Gastrocnemius medialis (tissue), 4 donors: ENCODE measurements around the gene PLIN4. TPM values are rescaled to one million over a fixed set of nuclear protein-coding genes. Genes with fewer than 3 reads are reported as not detected.
A peak's percentile ranks its signal among the peaks of the same experiment; 100 is the strongest.

Experiments
- ATAC-seq, 2 donors: fragments of 150-250 bp; one replicate each; pipeline ENCODE4 v1.9.1; 2016
- DNase-seq, 2 donors: peaks; one replicate each; pipeline ENCODE4 v3.0.0-alpha.2; 2019
- H3K27ac ChIP-seq, 4 donors: fragments of 200-600 bp; sonication (generic); 1 replicate in 1 of 4; 2 replicates in 3 of 4; pipeline ENCODE4 v1.5.1; 2016 to 2018; ENCODE audit warnings: mild to moderate bottlenecking in 2 of 4, moderate library complexity in 1 of 4
- H3K27me3 ChIP-seq, 3 donors: fragments of 200-600 bp; sonication (generic) in 2 of 3; 1 replicate in 1 of 3; 2 replicates in 2 of 3; pipeline versions ENCODE4 v1.5.1 to v1.6.0; 2016 to 2019; ENCODE audit warnings: mild to moderate bottlenecking in 1 of 3, moderate library complexity in 1 of 3
- H3K36me3 ChIP-seq, 2 donors: fragments of 200-600 bp; sonication (generic) in 1 of 2; one replicate each; pipeline ENCODE4 v1.5.1; 2017 to 2018
- H3K4me1 ChIP-seq, 2 donors: fragments of 200-600 bp; sonication (generic) in 1 of 2; one replicate each; pipeline ENCODE4 v1.5.1; 2016 to 2017; ENCODE audit warnings: mild to moderate bottlenecking in 2 of 2
- H3K4me3 ChIP-seq, 4 donors: fragments of 200-600 bp; sonication (generic) in 3 of 4; 1 replicate in 1 of 4; 2 replicates in 3 of 4; pipeline ENCODE4 v1.5.1; 2016 to 2019; ENCODE audit warnings: mild to moderate bottlenecking in 2 of 4
- H3K9me3 ChIP-seq, 3 donors: fragments of 200-600 bp; sonication (generic) in 2 of 3; 1 replicate in 1 of 3; 2 replicates in 2 of 3; pipeline ENCODE4 v1.5.1; 2016 to 2019
- POLR2A ChIP-seq, 2 donors: fragments of 450-650 bp; IDR thresholded peaks; one replicate each; pipeline ENCODE4 v1.6.1; 2017; ENCODE audit warnings: antibody characterized with exemption in 2 of 2, mild to moderate bottlenecking in 2 of 2, moderate library complexity in 2 of 2
- in situ Hi-C, 4 donors: fragments of 200-750 bp; cut with MboI; loops; one replicate each; pipeline versions ENCODE4 v1.15.0 to v1.8.0; 2017; ENCODE audit warnings: low sequenced_read_pairs in 4 of 4
- intact Hi-C: fragments of 100-400 bp; cut with DNase I; formaldehyde crosslinking; loops from one replicate; pipeline ENCODE4 v1.15.1; 2023; ENCODE audit warnings: low total_unique reads
- total RNA-seq, 4 donors: library from RNA; depleted of rRNA; stranded (reverse); fragments of >200 nt; gene quantifications; one replicate each; pipeline versions ENCODE4 v1.1.0 to v1.2.3, GENCODE V29; 2016
- TF ChIP-seq, protein P1 (sequence below), 5 experiments: fragments of 450-650 bp in 3 of 5; fragments of 200-600 bp in 2 of 5; sonication (generic) in 2 of 5; IDR thresholded peaks in 4 of 5; conservative IDR thresholded peaks in 1 of 5; 1 replicate in 4 of 5; 2 replicates in 1 of 5; pipeline ENCODE4 v1.5.1; 2016 to 2019; ENCODE audit warnings: antibody characterized with exemption in 5 of 5, mild to moderate bottlenecking in 3 of 5, moderate library complexity in 3 of 5

Gene PLIN4
- total RNA-seq, 4 donors from 2014 or later: 79.6 to 282 (median 152) TPM

DNA sequence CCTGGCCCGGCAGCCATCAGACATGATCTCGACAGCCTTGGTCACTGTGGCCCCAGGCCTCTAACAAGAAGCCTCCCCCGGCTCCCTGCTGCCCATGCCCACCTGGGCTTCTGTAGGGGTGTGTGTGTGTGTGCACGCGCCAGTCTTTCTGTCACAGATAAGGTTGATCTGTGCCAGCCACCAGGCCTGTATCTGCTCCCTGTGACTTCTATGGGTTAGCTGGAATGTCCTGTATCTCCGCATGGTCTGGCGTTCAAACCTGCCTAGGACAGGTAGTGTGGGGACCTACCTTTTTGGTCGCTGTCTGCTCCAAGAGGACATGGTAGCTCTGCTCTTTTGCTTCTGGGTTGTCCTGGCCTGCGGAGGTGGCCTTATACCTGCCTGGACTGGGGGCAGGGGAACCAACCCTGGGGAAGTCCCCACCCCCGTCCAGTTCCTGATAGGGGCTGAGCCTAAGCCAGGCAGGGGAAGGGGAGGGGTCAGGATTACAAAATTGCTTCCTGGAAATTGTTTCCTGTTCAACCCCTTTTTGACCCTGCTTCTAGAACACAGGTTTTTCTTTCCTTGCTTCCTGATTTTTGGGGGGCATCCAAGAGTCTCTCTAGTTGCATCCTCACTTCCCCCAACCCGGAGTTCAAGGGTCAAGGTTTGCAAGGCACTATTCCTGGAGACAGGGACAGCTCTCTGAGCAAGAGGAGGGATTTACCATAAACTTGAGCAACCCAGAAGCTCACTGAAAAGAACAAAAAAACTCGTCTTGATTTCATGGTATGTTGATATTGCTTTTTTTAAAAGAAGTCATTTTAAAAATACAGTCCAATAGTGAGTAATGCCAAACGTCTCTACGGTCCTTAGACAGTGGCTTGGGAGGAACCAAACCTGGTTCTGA is 21.7 kb upstream of the PLIN4 start, which contains the start of gene LRG1:
Gene LRG1, minus strand, starts transcription at position 344 of the 889 bp plus-strand sequence. Its CDS starts 23 bp downstream, at position 321.
- Histone ChIP-seq H3K36me3 (no peaks in the 10 kb centered on the region), H3K4me3 (no peak within 1 kb of the TSS), H3K27ac (peak within 1 kb of the TSS in 3 of 4 donors; percentile 5 to 21 (median 11)), H3K9me3 (no peaks in the 10 kb centered on the region), H3K27me3 (no peaks in the 10 kb centered on the region), H3K4me1 (peaks cover 26 to 31% of the 10 kb centered on the region in 2 donors)
- intact Hi-C loops: loop anchor here (5.0 to 10.0 kb wide), 5 partner anchors 83 to 435 kb away; partner anchors contain the start of genes CHAF1A, FEM1A, SH3GL1 and UBXN6
- in situ Hi-C loops: no loop called here
- ATAC-seq: no peak
- no peak for TF ChIP-seq POLR2A (IDR thresholded peaks at IDR 0.05)
- TF ChIP-seq, protein P1, sequence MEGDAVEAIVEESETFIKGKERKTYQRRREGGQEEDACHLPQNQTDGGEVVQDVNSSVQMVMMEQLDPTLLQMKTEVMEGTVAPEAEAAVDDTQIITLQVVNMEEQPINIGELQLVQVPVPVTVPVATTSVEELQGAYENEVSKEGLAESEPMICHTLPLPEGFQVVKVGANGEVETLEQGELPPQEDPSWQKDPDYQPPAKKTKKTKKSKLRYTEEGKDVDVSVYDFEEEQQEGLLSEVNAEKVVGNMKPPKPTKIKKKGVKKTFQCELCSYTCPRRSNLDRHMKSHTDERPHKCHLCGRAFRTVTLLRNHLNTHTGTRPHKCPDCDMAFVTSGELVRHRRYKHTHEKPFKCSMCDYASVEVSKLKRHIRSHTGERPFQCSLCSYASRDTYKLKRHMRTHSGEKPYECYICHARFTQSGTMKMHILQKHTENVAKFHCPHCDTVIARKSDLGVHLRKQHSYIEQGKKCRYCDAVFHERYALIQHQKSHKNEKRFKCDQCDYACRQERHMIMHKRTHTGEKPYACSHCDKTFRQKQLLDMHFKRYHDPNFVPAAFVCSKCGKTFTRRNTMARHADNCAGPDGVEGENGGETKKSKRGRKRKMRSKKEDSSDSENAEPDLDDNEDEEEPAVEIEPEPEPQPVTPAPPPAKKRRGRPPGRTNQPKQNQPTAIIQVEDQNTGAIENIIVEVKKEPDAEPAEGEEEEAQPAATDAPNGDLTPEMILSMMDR (IDR thresholded peaks at IDR 0.05 in 4 of 5, conservative IDR thresholded peaks at IDR 0.05 in 1 of 5): no peak
- no peak for DNase-seq

DNA sequence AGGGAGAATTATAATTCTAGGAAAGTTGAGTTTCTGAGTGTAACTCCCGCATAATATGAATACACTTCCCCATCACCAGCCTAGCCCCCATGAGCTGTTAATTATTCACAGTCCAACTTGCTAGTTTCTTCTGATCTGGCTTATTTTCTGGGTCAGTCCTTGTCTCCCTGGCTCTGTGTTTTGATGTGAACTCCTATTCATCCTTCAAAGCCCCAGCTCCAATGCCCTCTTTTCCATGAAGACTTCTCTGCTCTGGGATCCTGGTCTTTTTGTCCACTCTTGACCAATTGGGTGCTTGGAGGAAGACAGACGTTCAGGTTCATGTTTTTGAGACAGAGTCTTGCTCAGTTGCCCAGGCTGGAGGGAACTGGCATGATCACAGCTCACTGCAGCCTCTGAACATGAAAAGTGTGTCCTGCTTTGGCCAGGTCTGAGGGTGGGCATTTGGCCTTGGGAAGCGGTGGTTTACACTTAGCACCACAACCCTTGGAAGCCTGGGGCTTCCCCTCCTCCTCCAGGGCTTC is 20.9 kb upstream of the PLIN4 start:
- in situ Hi-C loops: no loop called here
- intact Hi-C loops: loop anchor here (5.0 to 10.0 kb wide), 5 partner anchors 82 to 436 kb away; partner anchors contain the start of genes CHAF1A, FEM1A, SH3GL1 and UBXN6
- Histone ChIP-seq H3K27me3 (no peaks in the 10 kb centered on the region), H3K27ac (peak overlapping the region in 2 of 4 donors; percentile 5 to 21), H3K36me3 (no peaks in the 10 kb centered on the region), H3K4me1 (peaks cover 26 to 38% of the 10 kb centered on the region in 2 donors), H3K9me3 (no peaks in the 10 kb centered on the region), H3K4me3 (no peak overlapping the region)
- no peak for DNase-seq
- no peak for TF ChIP-seq POLR2A (IDR thresholded peaks at IDR 0.05)
- TF ChIP-seq, protein P1 (IDR thresholded peaks at IDR 0.05 in 4 of 5, conservative IDR thresholded peaks at IDR 0.05 in 1 of 5): no peak
- ATAC-seq: no peak

DNA sequence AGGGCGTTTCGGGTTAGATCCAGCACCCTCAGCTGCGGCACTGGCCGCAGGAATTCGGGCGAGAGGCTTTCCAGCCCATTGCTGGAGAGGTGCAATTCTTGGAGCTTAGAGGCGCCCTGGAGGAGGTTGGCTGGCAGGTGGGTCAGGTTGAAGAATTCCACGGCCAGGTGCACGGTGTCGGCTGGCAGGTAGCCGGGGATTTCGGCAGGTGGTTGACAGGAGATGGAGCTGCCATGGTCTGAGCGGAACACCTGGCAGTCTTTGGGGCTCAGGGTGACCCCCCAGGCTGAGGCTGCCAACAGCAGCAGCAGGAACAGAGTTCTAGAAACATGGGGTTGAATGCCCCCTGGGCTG is 20.3 kb upstream of the PLIN4 start:
- in situ Hi-C loops: no loop called here
- Histone ChIP-seq H3K4me1 (peaks cover 26 to 38% of the 10 kb centered on the region in 2 donors), H3K9me3 (no peaks in the 10 kb centered on the region), H3K27ac (peak overlapping the region; percentile 89 to 98 (median 92)), H3K27me3 (no peaks in the 10 kb centered on the region), H3K36me3 (no peaks in the 10 kb centered on the region), H3K4me3 (no peak overlapping the region)
- ATAC-seq: no peak
- no peak for DNase-seq
- intact Hi-C loops: loop anchor here (5.0 to 10.0 kb wide), 5 partner anchors 81 to 436 kb away; partner anchors contain the start of genes CHAF1A, FEM1A, SH3GL1 and UBXN6
- no peak for TF ChIP-seq POLR2A (IDR thresholded peaks at IDR 0.05)
- TF ChIP-seq, protein P1 (IDR thresholded peaks at IDR 0.05 in 4 of 5, conservative IDR thresholded peaks at IDR 0.05 in 1 of 5): no peak

DNA sequence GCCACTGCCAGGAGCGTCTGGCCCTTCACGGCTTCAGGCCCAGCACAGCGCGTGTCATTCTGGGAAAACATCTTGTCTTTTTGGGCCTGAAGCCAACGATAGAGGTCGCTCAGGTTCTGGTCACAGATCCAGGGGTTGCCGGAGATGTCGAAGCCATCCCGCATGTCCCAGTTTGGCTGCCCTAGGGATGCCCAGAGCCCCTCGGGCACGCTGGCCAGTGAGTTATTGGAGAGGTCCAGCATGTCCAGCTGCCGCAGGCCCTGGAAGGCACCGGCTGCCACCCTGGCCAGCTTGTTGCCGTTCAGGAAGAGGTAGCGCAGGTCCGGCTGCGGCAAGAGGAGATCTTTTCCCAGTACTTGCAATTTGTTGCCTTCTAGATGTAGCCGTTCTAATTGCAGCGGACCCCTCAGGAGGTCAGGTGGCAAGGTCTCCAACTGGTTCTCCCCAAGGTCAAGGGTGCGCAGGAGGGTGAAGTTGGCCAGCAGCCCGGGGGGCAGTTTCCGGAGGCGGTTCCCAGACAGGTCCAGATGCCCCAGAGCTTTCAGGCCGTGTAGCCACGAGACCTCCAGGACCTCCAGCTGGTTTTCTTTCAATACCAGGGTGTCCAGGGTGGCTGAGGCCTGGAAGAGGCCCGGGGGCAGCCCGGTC is 19.8 kb upstream of the PLIN4 start:
- peaks cover 26 to 38% of the 10 kb centered on the region in 2 donors for H3K4me1 ChIP-seq
- ATAC-seq: peak; percentile 31 to 34
- no peak overlapping the region for H3K4me3 ChIP-seq

More for the DNA sequence above, 19.8 kb upstream of the PLIN4 start:
- Histone ChIP-seq H3K27me3 (no peaks in the 10 kb centered on the region), H3K27ac (peak overlapping the region; percentile 89 to 98 (median 92)), H3K36me3 (no peaks in the 10 kb centered on the region), H3K9me3 (no peaks in the 10 kb centered on the region)
- DNase-seq: peak; percentile 49 to 68
- intact Hi-C loops (loop anchor here (2.0 to 10.0 kb wide), 6 partner anchors 21 to 437 kb away; partner anchors contain the start of genes CHAF1A, FEM1A, SEMA6B and SH3GL1), in situ Hi-C loops (no loop called here)
- no peak for TF ChIP-seq POLR2A (IDR thresholded peaks at IDR 0.05)
- TF ChIP-seq, protein P1 (IDR thresholded peaks at IDR 0.05 in 4 of 5, conservative IDR thresholded peaks at IDR 0.05 in 1 of 5): no peak
